ENCODE data around the gene ESM1.

Gene ESM1

GRCh38 chr5:54975701-54976100 is 9.7 kb downstream of the ESM1 start:
- no peak for DNase-seq

- no peak for DNase-seq
Observed at GRCh38 chr5:54969856-54970828, 15.3 kb downstream of the ESM1 start.

- no peak for DNase-seq
Observed at GRCh38 chr5:54969242-54969641, 16.2 kb downstream of the ESM1 start.

- no peak for DNase-seq
Observed at GRCh38 chr5:54965806-54966205, 19.6 kb downstream of the ESM1 start.

- no peak for DNase-seq
Observed at GRCh38 chr5:54964405-54964804, 21.0 kb downstream of the ESM1 start.

- no peak for DNase-seq
Observed at GRCh38 chr5:54959673-54960418, 25.5 kb downstream of the ESM1 start.

- no peak for DNase-seq
Observed at GRCh38 chr5:54956922-54957321, 28.5 kb downstream of the ESM1 start.

- no peak for DNase-seq
Observed at GRCh38 chr5:54947187-54947586, 38.2 kb downstream of the ESM1 start.

- no peak for DNase-seq
Observed at GRCh38 chr5:54946306-54946819, 39.0 kb downstream of the ESM1 start.

GRCh38 chr5:54944364-54944763 is 41.0 kb downstream of the ESM1 start:
- DNase-seq: peak; percentile 1

- no peak for DNase-seq
Observed at GRCh38 chr5:54942064-54942778, 43.2 kb downstream of the ESM1 start.

GRCh38 chr5:54936201-54936600 is 49.2 kb downstream of the ESM1 start:
- DNase-seq: no peak

GRCh38 chr5:54932789-54933188 is 52.6 kb downstream of the ESM1 start:
- no peak for DNase-seq

- DNase-seq: no peak
Observed at GRCh38 chr5:54930736-54931135, 54.7 kb downstream of the ESM1 start.

Data from NCI-H1092 treated with DMSO at 0.1 percent for 48 hours (cell line).